Duodenal mucosa (tissue), 2 donors: Measurements from ENCODE around the gene FOLR2.

Experiments
- H3K27ac ChIP-seq: one replicate; pipeline ENCODE4 v1.7.0; 2013; ENCODE audit warnings: low read depth, low read length
- H3K27me3 ChIP-seq, 2 donors: one replicate each; pipeline ENCODE4 v1.7.0; 2013; ENCODE audit warnings: low read length in 2 of 2, control low read depth in 1 of 2; ENCODE audit not compliant: insufficient read depth in 2 of 2, control insufficient read depth in 1 of 2
- H3K36me3 ChIP-seq, 2 donors: one replicate each; pipeline ENCODE4 v1.7.0; 2013; ENCODE audit warnings: low read length in 2 of 2, control low read depth in 1 of 2; ENCODE audit not compliant: insufficient read depth in 2 of 2, control insufficient read depth in 1 of 2
- H3K4me1 ChIP-seq, 2 donors: one replicate each; pipeline ENCODE4 v1.7.0; 2013; ENCODE audit warnings: low read length in 2 of 2, control low read depth in 1 of 2; ENCODE audit not compliant: insufficient read depth in 2 of 2, control insufficient read depth in 1 of 2
- H3K4me3 ChIP-seq, 2 donors: one replicate each; pipeline ENCODE4 v1.7.0; 2013; ENCODE audit warnings: low read length in 2 of 2, low read depth in 1 of 2
- H3K9ac ChIP-seq, 2 donors: one replicate each; pipeline ENCODE4 v1.7.0; 2013; ENCODE audit warnings: low read length in 2 of 2, low read depth in 1 of 2
- H3K9me3 ChIP-seq, 2 donors: one replicate each; pipeline ENCODE4 v1.7.0; 2013; ENCODE audit warnings: low read length in 2 of 2, control low read depth in 1 of 2; ENCODE audit not compliant: control insufficient read depth in 1 of 2

FOLR2 gene

GRCh38 chr11:72222907-72223614 lies 6.5 kb downstream of the FOLR2 start:
- peak overlapping the region; percentile 90 for H3K27ac ChIP-seq
- H3K9ac ChIP-seq, result peak overlapping the region; percentile 74 to 90
- H3K4me1 ChIP-seq, result peaks cover 16 to 25% of the 10 kb centered on the region in 2 donors
- H3K27me3 ChIP-seq, result peaks cover 0 to 3% of the 10 kb centered on the region in 2 donors
- no peaks in the 10 kb centered on the region for H3K9me3 ChIP-seq
- H3K36me3 ChIP-seq, result peaks cover under 1 to 2% of the 10 kb centered on the region in 2 donors
- peak overlapping the region; percentile 70 to 92 for H3K4me3 ChIP-seq

- H3K4me1 ChIP-seq, result peaks cover 16 to 25% of the 10 kb centered on the region in 2 donors
Measured at GRCh38 chr11:72223615-72224563, 7.3 kb downstream of the FOLR2 start.

GRCh38 chr11:72224564-72225410 lies 8.2 kb downstream of the FOLR2 start, which contains the start of gene INPPL1:
Gene INPPL1 (plus strand): TSS chr11:72224767. CDS start chr11:72224985, 218 bp downstream.
- Histone ChIP-seq H3K4me3 (peak within 1 kb of the TSS; percentile 92 to 96), H3K9ac (peak within 1 kb of the TSS; percentile 82 to 90), H3K9me3 (no peaks in the 10 kb centered on the region), H3K36me3 (peaks cover 16 to 18% of the 10 kb centered on the region in 2 donors), H3K4me1 (peaks cover 16 to 25% of the 10 kb centered on the region in 2 donors), H3K27me3 (no peaks in the 10 kb centered on the region), H3K27ac (peak within 1 kb of the TSS; percentile 90)

More at GRCh38 chr11:72223615-72224563, 7.3 kb downstream of the FOLR2 start:
- Histone ChIP-seq H3K4me3 (peak overlapping the region; percentile 92 to 96), H3K27ac (peak overlapping the region; percentile 90), H3K9me3 (no peaks in the 10 kb centered on the region), H3K36me3 (peaks cover 9% of the 10 kb centered on the region in 2 donors), H3K27me3 (no peaks in the 10 kb centered on the region), H3K9ac (peak overlapping the region; percentile 82 to 90)

GRCh38 chr11:72225411-72225951 lies 8.9 kb downstream of the FOLR2 start:
- H3K9me3 ChIP-seq, result no peaks in the 10 kb centered on the region
- H3K27me3 ChIP-seq, result no peaks in the 10 kb centered on the region
- H3K27ac ChIP-seq, result no peak overlapping the region
- peak overlapping the region; percentile 71 to 92 for H3K4me3 ChIP-seq
- peaks cover 16 to 25% of the 10 kb centered on the region in 2 donors for H3K4me1 ChIP-seq
- peaks cover 23 to 25% of the 10 kb centered on the region in 2 donors for H3K36me3 ChIP-seq
- peak overlapping the region; percentile 82 to 90 for H3K9ac ChIP-seq

GRCh38 chr11:72226701-72227100 lies 10.1 kb downstream of the FOLR2 start:
- Histone ChIP-seq H3K9me3 (no peaks in the 10 kb centered on the region), H3K36me3 (peaks cover 33 to 37% of the 10 kb centered on the region in 2 donors), H3K9ac (no peak overlapping the region), H3K4me1 (peaks cover 16 to 22% of the 10 kb centered on the region in 2 donors), H3K27me3 (no peaks in the 10 kb centered on the region), H3K4me3 (no peak overlapping the region), H3K27ac (no peak overlapping the region)

- H3K27ac ChIP-seq, result no peak overlapping the region
- peaks cover 11 to 13% of the 10 kb centered on the region in 2 donors for H3K4me1 ChIP-seq
- H3K9me3 ChIP-seq, result no peaks in the 10 kb centered on the region
- H3K27me3 ChIP-seq, result no peaks in the 10 kb centered on the region
- peaks cover 38 to 46% of the 10 kb centered on the region in 2 donors for H3K36me3 ChIP-seq
- no peak overlapping the region for H3K9ac ChIP-seq
- H3K4me3 ChIP-seq, result no peak overlapping the region
Measured at GRCh38 chr11:72227316-72228228, 11.0 kb downstream of the FOLR2 start.

- H3K27ac ChIP-seq, result no peak overlapping the region
- peaks cover 46 to 54% of the 10 kb centered on the region in 2 donors for H3K36me3 ChIP-seq
- H3K9me3 ChIP-seq, result no peaks in the 10 kb centered on the region
- peaks cover 8 to 10% of the 10 kb centered on the region in 2 donors for H3K4me1 ChIP-seq
- H3K9ac ChIP-seq, result no peak overlapping the region
- H3K4me3 ChIP-seq, result no peak overlapping the region
- no peaks in the 10 kb centered on the region for H3K27me3 ChIP-seq
Measured at GRCh38 chr11:72228229-72228843, 11.7 kb downstream of the FOLR2 start.

- Histone ChIP-seq H3K36me3 (peaks cover 46 to 59% of the 10 kb centered on the region in 2 donors), H3K27ac (no peak overlapping the region), H3K9ac (no peak overlapping the region), H3K9me3 (no peaks in the 10 kb centered on the region), H3K4me1 (peaks cover 8 to 10% of the 10 kb centered on the region in 2 donors), H3K27me3 (no peaks in the 10 kb centered on the region), H3K4me3 (no peak overlapping the region)
Measured at GRCh38 chr11:72228844-72229231, 12.2 kb downstream of the FOLR2 start.
